OCI-LY3 (cell line): ENCODE data around the gene LDLRAD4.

Experiments used
- EZH2phosphoT487 ChIP-seq: fragments of 200-600 bp; shearing (Covaris generic); IDR thresholded peaks from 2 replicates; pipeline ENCODE4 v1.6.1; 2018; ENCODE audit warnings: antibody characterized with exemption, mixed run types, low read depth
- TF ChIP-seq, protein P1 (sequence below): fragments of 200-600, 300-600 bp; sonication (generic); IDR thresholded peaks from 2 replicates; pipeline ENCODE4 v1.5.1; 2014; ENCODE audit warnings: antibody characterized with exemption, low read length, low read depth

DNA sequence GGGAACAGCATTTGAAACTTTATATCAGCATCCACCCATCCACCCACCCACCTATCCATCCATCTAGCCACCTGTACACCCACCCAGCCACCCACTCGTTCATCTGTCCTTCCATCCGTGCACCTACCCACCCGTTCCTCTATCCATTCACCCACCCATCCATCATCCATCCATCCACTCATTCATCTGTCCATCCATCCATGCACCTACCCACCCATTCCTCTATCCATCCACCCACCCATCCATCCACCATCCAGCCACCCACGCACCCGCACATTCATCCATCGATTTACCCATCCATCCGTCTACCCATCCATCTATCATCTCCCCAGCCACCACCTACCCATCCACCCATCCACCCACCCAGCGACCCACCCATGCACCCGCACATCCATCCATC lies 24.8 kb downstream of the LDLRAD4 start:
- TF ChIP-seq, protein P1, sequence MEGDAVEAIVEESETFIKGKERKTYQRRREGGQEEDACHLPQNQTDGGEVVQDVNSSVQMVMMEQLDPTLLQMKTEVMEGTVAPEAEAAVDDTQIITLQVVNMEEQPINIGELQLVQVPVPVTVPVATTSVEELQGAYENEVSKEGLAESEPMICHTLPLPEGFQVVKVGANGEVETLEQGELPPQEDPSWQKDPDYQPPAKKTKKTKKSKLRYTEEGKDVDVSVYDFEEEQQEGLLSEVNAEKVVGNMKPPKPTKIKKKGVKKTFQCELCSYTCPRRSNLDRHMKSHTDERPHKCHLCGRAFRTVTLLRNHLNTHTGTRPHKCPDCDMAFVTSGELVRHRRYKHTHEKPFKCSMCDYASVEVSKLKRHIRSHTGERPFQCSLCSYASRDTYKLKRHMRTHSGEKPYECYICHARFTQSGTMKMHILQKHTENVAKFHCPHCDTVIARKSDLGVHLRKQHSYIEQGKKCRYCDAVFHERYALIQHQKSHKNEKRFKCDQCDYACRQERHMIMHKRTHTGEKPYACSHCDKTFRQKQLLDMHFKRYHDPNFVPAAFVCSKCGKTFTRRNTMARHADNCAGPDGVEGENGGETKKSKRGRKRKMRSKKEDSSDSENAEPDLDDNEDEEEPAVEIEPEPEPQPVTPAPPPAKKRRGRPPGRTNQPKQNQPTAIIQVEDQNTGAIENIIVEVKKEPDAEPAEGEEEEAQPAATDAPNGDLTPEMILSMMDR: no peak
- TF ChIP-seq EZH2phosphoT487: no peak
